ENCODE results near the gene CENPM. TPM values are rescaled to one million over a fixed set of nuclear protein-coding genes. Genes with fewer than 3 reads are reported as not detected.
A peak's percentile ranks its signal among the peaks of the same experiment; 100 is the strongest.
"Not testable (repeated sequence)": the region's sequence is repeated elsewhere in the genome, so short reads cannot be mapped to it uniquely, and the experiment has no call there.

The CENPM gene
- polyA plus RNA-seq, 1 donor, result 15.6 TPM

- no peak for DNase-seq
Observed at GRCh38 chr22:41968601-41969000, 21.6 kb upstream of the CENPM start.

DNA sequence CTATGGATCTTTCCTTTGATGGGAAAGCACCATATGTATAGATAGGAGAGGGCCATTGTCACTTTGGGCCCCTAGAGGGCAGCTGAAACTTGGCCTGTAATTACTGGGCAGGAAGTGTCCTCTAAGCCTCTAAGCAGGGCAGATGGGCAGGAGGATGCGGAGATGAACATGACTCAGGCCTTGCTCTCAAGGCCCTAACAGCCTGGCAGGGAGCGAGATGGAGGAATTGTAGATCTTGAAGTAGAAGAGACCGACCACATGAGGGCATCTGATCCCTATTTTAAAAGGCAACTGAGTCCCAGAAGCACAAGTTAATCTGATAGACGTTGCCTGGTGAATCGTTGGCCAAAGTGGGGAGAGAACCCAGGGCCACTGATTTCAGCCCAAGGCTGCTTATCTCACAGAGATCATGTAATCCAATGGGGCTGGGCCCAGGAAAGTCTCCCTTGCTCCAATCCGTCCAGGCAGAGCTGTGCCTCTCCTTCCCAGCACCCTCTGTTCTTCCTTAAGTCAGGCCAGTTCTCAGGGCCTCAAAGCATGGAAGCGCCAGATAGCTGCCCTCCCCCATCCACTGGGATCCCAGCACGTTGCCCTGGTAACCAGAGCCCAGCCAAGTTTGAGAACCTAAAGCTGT, 19.8 kb upstream of the CENPM start:
- DNase-seq, result peak; percentile 39

- no peak for DNase-seq
Observed at GRCh38 chr22:41966225-41966606, 19.3 kb upstream of the CENPM start.

DNA sequence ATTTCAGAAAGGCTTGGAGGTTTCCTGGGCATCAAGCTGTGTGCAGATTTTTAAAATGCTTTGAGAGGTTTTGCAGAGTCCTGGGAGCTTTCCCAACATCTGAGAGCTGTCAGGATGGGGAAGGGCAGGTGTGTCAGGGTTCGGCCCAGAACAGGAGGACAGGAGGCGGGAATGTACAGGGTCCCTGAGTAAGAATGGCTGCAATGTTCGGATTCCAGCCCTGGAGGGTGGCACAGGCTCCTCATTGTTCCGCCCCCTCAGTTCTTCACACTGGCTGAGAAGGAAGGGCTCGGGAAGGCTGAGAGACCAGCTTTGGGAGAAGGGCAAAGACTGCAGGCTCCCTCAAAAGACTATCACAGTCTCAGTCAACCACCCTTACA, 17.1 kb upstream of the CENPM start:
- DNase-seq, result no peak

DNA sequence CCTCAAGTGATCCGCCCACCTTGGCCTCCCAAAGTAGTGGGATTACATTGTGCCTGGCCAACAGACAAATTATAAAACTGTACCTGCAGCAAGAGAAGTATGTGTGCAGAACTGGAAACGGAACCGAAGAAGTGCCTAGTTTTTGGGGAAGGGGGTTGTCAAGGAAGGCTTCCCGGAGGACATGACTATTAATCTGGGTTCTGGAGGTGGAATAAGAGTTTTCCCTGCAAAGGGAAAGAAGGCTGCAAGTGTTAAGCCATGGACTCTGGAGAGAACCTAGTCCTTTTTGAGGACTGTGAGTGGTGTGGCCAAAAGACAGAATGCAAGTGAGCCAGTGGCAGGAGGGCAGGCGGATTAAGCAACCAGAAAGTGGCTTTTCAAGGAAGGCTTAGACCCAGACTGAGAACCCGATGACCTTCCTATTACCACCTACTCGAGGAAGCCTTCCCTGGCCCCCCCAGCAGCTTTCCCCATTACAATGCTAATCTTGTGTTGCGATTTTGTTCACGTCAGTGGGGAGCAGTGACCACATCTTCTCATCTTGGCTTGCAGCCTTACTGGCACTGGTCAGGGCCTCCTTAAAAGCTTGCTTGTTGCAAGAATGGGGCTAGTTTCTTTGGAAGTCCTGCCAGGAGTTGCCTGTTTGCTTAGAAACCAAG, 16.6 kb upstream of the CENPM start:
- no peak for DNase-seq

GRCh38 chr22:41957941-41958556, 11.1 kb upstream of the CENPM start:
- no peak for DNase-seq

DNA sequence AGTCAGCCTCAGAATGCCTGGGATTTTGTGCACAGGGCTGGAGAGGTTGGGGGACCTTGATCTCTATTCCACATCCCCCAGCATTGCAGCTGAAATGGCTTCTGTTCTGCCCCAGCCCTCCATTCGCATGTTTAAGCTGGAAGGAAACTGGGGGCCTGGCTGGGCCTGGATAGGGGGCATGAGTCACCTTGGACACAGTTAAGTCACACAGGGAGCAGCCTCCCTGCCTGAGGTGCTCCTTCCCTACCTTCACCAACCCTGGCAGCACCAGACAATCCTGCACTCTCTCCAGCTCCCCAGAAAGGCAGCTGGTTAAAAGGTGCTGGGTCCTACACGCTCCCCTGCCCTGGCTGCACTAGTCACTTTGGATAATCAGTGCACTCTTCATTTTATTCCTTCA, 5.8 kb upstream of the CENPM start:
- no peak for DNase-seq

GRCh38 chr22:41951898-41952474, 5.0 kb upstream of the CENPM start, which contains the start of gene SMIM45:
TSS of gene SMIM45 (plus strand) at chr22:41952150.
- no peak for DNase-seq

- no peak for DNase-seq
Observed at GRCh38 chr22:41949297-41949965, 2.5 kb upstream of the CENPM start.

DNA sequence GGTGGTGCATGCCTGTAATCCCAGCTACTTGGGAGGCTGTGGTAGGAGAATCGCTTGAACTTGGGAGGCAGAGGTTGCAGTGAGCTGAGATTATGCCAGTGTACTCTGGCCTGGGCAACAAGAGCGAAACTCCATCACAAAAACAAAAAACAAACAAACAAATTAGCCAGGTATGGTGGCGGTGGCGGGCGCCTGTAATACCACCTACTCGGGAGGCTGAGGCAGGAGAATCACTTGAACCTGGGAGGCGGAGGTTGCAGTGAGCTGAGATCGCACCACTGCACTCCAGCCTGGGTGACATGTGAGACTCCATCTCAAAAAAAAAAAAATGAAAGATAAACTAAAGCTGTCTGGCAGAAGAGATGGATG, 2.0 kb upstream of the CENPM start:
- not testable (repeated sequence) for DNase-seq

GRCh38 chr22:41948142-41948541, 1.2 kb upstream of the CENPM start:
- no peak for DNase-seq

DNA sequence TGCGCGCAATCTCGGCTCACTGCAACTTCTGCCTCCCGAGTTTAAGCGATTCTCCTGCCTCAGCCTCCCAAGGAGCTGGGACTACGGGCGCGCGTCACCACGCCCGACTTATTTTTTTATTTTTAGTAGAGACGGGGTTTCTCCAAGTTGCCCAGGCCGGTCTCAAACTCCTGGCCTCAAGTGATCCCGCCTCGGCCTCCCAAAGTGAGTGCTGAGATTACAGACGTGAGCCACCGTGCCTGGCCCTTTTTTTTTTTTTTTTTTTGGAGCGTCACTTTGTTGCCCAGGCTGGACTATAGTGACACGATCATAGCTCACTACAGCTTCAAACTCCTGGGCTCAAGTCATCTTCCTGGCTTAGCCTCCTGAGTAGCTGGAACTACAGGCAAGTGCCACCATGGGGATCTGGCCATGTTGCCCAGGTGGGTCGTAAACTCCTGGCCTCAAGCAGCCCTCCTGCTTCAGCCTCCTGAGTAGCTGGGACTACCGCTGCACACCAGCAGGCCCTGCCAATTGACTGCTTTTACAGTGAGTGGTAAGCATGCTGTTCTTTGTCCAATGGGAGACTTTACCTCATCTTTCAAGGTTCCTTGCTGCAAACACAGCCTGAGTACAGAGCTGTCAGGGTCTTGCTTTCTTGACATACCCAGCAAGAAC, 600 bp upstream of the CENPM start:
- DNase-seq, result no peak

DNA sequence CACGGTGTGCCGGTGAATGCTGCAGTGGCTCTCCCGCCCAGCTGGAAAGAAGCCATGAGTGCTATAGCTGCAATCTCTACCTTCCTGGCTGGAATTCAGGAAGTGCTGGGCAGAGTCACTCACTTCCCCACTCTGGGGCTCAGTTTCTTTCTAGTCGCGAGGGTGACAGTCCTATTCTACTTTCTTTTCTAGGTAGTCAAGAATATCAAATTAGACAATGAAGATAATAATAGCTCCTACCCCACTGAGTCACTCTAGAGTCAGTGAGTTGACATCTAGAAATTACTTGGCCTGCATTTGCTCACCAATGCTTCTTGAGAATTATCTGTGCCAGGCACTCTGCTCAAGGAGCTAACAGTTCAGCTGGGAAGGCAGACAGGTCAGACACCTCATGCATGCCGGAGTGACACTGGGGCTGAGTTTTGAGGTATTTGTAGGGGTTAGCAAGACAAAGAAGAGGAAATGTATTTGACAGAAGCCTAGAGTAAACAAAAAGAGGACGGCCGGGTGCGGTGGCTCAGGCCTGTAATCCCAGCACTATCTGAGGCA, 3.2 kb downstream of the CENPM start:
- no peak for DNase-seq

- peak; percentile 66 for DNase-seq
Observed at GRCh38 chr22:41940832-41941765, 5.9 kb downstream of the CENPM start.

DNA sequence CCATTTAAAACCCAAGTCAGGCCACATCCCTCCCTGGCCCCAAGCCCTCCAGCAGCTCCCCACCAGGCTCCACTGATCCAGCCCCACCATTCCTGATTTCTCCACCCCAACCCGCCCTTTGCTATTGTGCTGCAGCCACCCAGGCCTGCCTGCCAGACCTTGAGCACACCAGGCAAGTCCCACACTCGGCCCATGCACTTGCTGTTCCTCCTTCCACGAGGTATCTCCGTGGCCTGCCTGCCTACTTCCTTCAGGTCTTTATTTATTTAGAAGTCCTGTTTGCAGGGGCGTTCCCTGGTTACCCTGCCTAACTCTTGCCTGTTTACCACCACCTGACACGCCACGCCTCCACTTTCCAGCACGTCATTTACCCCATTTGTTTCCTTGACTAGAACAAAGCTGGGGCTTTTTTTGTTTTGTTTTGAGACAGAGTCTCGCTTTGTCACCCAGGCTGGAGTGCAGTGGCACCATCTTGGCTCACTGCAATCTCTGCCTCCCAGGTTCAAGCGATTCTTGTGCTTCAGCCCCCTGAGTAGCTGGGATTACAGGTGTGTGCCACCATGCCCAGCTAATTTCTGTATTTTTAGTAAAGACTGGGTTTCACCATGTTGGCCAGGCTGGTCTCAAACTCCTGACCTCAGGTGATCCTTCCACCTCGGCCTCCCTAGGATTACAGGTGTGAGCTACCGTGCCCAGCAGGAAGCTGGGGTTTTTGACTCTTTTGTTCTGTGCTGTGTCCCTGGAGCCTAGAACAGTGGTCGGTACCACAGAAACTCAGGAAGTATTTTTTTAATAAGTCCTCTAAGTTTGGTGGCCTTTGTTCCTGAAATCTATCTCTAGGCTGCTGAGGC, 6.7 kb downstream of the CENPM start:
- no peak for DNase-seq

DNA sequence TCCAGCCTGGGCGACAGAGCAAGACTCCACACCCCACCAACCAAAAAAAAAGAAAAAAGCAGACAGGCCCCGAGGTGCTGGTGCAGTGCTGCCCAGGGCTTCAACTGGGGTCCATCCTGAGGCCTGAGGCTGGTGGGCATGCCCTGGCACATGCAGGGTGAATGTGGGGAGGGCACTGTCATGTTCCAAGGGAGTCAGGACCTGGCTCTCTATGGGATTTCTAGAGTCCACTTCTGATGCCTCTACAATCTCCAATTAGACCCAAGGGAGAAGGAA, 10.1 kb downstream of the CENPM start:
- no peak for DNase-seq

GRCh38 chr22:41935509-41935908, 11.4 kb downstream of the CENPM start:
- no peak for DNase-seq

DNA sequence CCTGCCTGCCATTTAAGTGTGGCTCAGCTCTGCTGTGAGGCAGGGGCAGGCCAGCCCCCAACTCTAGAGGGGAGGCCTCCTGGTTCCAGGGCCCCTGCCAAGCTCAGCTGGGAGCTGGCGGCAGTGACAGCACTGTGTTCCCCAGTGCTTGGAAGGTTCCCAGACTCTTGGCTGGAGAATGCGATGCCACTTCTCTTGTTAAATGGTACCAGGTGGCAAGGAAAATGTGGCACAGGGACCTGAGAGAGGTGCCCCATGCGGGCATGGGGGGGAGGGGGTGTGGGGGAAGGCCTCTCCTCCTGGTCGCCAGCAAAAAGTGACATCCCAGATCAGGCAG, 12.0 kb downstream of the CENPM start:
- DNase-seq, result no peak

- DNase-seq, result no peak
Observed at GRCh38 chr22:41934284-41935014, 12.5 kb downstream of the CENPM start.

Data from left kidney (tissue), 2 donors.